ENCODE data around the gene CDK18.

GRCh38 chr1:205524794-205525101 lies 20.3 kb downstream of the CDK18 start:
- TF ChIP-seq CTCF (IDR thresholded peaks at IDR 0.05; ENCODE audit: insufficient read depth, low read length) (no peak), REST (IDR thresholded peaks at IDR 0.05; ENCODE audit: insufficient replicate concordance, low read depth) (no peak), GABPA (IDR thresholded peaks at IDR 0.05; ENCODE audit: low read depth) (no peak), POLR2AphosphoS5 (IDR thresholded peaks at IDR 0.05; ENCODE audit: low read depth) (no peak)
